ENCODE data around the gene CALD1. TPM values are rescaled to one million over a fixed set of nuclear protein-coding genes. Genes with fewer than 3 reads are reported as not detected.

The CALD1 gene
- total RNA-seq, 2 donors from 2014 or later: 912 to 1,038 TPM

- peak overlapping the region; percentile 92 to 93 for H3K27ac ChIP-seq
- H3K4me1 ChIP-seq (ENCODE audit: control insufficient read depth in 1 of 2, low read depth in 2 of 2): peaks cover 73 to 96% of the 10 kb centered on the region in 2 donors
- no peak for ATAC-seq (ENCODE audit: insufficient number of reproducible peaks, low FRiP score, low read depth)
- no peaks in the 10 kb centered on the region for H3K27me3 ChIP-seq (replicated peaks; ENCODE audit: insufficient read depth)
- peak overlapping the region; percentile 50 for H3K4me3 ChIP-seq
- H3K9me3 ChIP-seq: no peaks in the 10 kb centered on the region
- no peak for DNase-seq (ENCODE audit: low spot score)
- no peak for TF ChIP-seq CTCF (IDR thresholded peaks at IDR 0.05)
- no peaks in the 10 kb centered on the region for H3K36me3 ChIP-seq
Observed at GRCh38 chr7:134828361-134828760, 48.9 kb downstream of the CALD1 start.

- ATAC-seq (ENCODE audit: insufficient number of reproducible peaks, low FRiP score, low read depth): no peak
- peaks cover 63 to 96% of the 10 kb centered on the region in 2 donors for H3K4me1 ChIP-seq (ENCODE audit: control insufficient read depth in 1 of 2, low read depth in 2 of 2)
- peak overlapping the region; percentile 92 to 93 for H3K27ac ChIP-seq
Observed at GRCh38 chr7:134829380-134829986, 50.0 kb downstream of the CALD1 start.

GRCh38 chr7:134831862-134832261 is 52.4 kb downstream of the CALD1 start:
- DNase-seq (ENCODE audit: low spot score) (no peak), ATAC-seq (ENCODE audit: insufficient number of reproducible peaks, low FRiP score, low read depth) (no peak)
- H3K4me1 ChIP-seq (ENCODE audit: control insufficient read depth in 1 of 2, low read depth in 2 of 2): peaks cover 52 to 97% of the 10 kb centered on the region in 2 donors
- TF ChIP-seq CTCF (IDR thresholded peaks at IDR 0.05): no peak
- H3K27ac ChIP-seq: peak overlapping the region; percentile 92 to 93
- no peaks in the 10 kb centered on the region for H3K27me3 ChIP-seq (replicated peaks; ENCODE audit: insufficient read depth)
- H3K4me3 ChIP-seq: peak overlapping the region; percentile 44
- no peaks in the 10 kb centered on the region for H3K9me3 ChIP-seq
- H3K36me3 ChIP-seq: peaks cover 2% of the 10 kb centered on the region

More at GRCh38 chr7:134829380-134829986, 50.0 kb downstream of the CALD1 start:
- no peaks in the 10 kb centered on the region for H3K27me3 ChIP-seq (replicated peaks; ENCODE audit: insufficient read depth)
- TF ChIP-seq CTCF (IDR thresholded peaks at IDR 0.05): no peak
- no peaks in the 10 kb centered on the region for H3K9me3 ChIP-seq
- no peaks in the 10 kb centered on the region for H3K36me3 ChIP-seq
- no peak overlapping the region for H3K4me3 ChIP-seq
- no peak for DNase-seq (ENCODE audit: low spot score)

GRCh38 chr7:134832367-134832766 is 52.9 kb downstream of the CALD1 start:
- Histone ChIP-seq H3K36me3 (peaks cover 2% of the 10 kb centered on the region), H3K4me1 (ENCODE audit: control insufficient read depth in 1 of 2, low read depth in 2 of 2) (peaks cover 47 to 97% of the 10 kb centered on the region in 2 donors), H3K27me3 (replicated peaks; ENCODE audit: insufficient read depth) (no peaks in the 10 kb centered on the region), H3K9me3 (no peaks in the 10 kb centered on the region), H3K27ac (peak overlapping the region; percentile 92 to 93), H3K4me3 (peak overlapping the region; percentile 44)
- DNase-seq (ENCODE audit: low spot score) (no peak), ATAC-seq (ENCODE audit: insufficient number of reproducible peaks, low FRiP score, low read depth) (no peak)
- no peak for TF ChIP-seq CTCF (IDR thresholded peaks at IDR 0.05)

- peak overlapping the region; percentile 92 to 93 for H3K27ac ChIP-seq
- no peak for TF ChIP-seq CTCF (IDR thresholded peaks at IDR 0.05)
- no peaks in the 10 kb centered on the region for H3K9me3 ChIP-seq
- H3K36me3 ChIP-seq: peaks cover 2% of the 10 kb centered on the region
- DNase-seq (ENCODE audit: low spot score) (no peak), ATAC-seq (ENCODE audit: insufficient number of reproducible peaks, low FRiP score, low read depth) (no peak)
- peak overlapping the region; percentile 1 for H3K4me3 ChIP-seq
- H3K27me3 ChIP-seq (replicated peaks; ENCODE audit: insufficient read depth): no peaks in the 10 kb centered on the region
- H3K4me1 ChIP-seq (ENCODE audit: control insufficient read depth in 1 of 2, low read depth in 2 of 2): peaks cover 37 to 100% of the 10 kb centered on the region in 2 donors
Observed at GRCh38 chr7:134834689-134835462, 55.4 kb downstream of the CALD1 start.
